ENCODE results near the gene LEUTX.
"Not testable (repeated sequence)": the region's sequence is repeated elsewhere in the genome, so short reads cannot be mapped to it uniquely, and the experiment has no call there.

Gene LEUTX

GRCh38 chr19:39797083-39797482, 18.4 kb downstream of the LEUTX start:
- no peaks in the 10 kb centered on the region for H3K36me3 ChIP-seq (ENCODE audit: control insufficient read depth, insufficient read depth, low read length)
- H2AFZ ChIP-seq = no peak overlapping the region
- H3K4me2 ChIP-seq (ENCODE audit: low read length) = no peak overlapping the region
- H3K4me1 ChIP-seq = no peaks in the 10 kb centered on the region
- H3K4me3 ChIP-seq (ENCODE audit: low read depth, low read length) = no peak overlapping the region
- H3K27ac ChIP-seq = no peak overlapping the region
- TF ChIP-seq CTCF (IDR thresholded peaks at IDR 0.05) = no peak
- no peaks in the 10 kb centered on the region for H3K27me3 ChIP-seq (ENCODE audit: control insufficient read depth, insufficient read depth, low read length)
- H3K9ac ChIP-seq = no peak overlapping the region
- no peaks in the 10 kb centered on the region for H3K79me2 ChIP-seq
- H3K9me3 ChIP-seq (ENCODE audit: control insufficient read depth, low read length) = no peaks in the 10 kb centered on the region

- Histone ChIP-seq H3K27ac (peak overlapping the region; percentile 8), H3K9ac (no peak overlapping the region), H3K4me3 (ENCODE audit: low read depth, low read length) (no peak overlapping the region), H3K4me1 (peaks cover 4% of the 10 kb centered on the region), H3K4me2 (ENCODE audit: low read length) (peak overlapping the region; percentile 22), H3K9me3 (ENCODE audit: control insufficient read depth, low read length) (no peaks in the 10 kb centered on the region), H2AFZ (peak overlapping the region; percentile 69), H3K36me3 (ENCODE audit: control insufficient read depth, insufficient read depth, low read length) (no peaks in the 10 kb centered on the region), H3K79me2 (no peaks in the 10 kb centered on the region), H3K27me3 (ENCODE audit: control insufficient read depth, insufficient read depth, low read length) (no peaks in the 10 kb centered on the region)
- no peak for TF ChIP-seq CTCF (IDR thresholded peaks at IDR 0.05)
Measured at GRCh38 chr19:39802958-39803357, 24.3 kb downstream of the LEUTX start.

GRCh38 chr19:39805104-39805503, 26.4 kb downstream of the LEUTX start:
- H3K9ac ChIP-seq = no peak overlapping the region
- H3K36me3 ChIP-seq (ENCODE audit: control insufficient read depth, insufficient read depth, low read length) = no peaks in the 10 kb centered on the region
- no peaks in the 10 kb centered on the region for H3K9me3 ChIP-seq (ENCODE audit: control insufficient read depth, low read length)
- no peak overlapping the region for H3K4me3 ChIP-seq (ENCODE audit: low read depth, low read length)
- no peak overlapping the region for H3K4me2 ChIP-seq (ENCODE audit: low read length)
- TF ChIP-seq CTCF (IDR thresholded peaks at IDR 0.05) = no peak
- peaks cover 4% of the 10 kb centered on the region for H3K4me1 ChIP-seq
- no peak overlapping the region for H3K27ac ChIP-seq
- H3K27me3 ChIP-seq (ENCODE audit: control insufficient read depth, insufficient read depth, low read length) = no peaks in the 10 kb centered on the region
- H2AFZ ChIP-seq = no peak overlapping the region
- no peaks in the 10 kb centered on the region for H3K79me2 ChIP-seq

GRCh38 chr19:39807846-39808364, 29.3 kb downstream of the LEUTX start:
- no peaks in the 10 kb centered on the region for H3K27me3 ChIP-seq (ENCODE audit: control insufficient read depth, insufficient read depth, low read length)
- no peaks in the 10 kb centered on the region for H3K4me1 ChIP-seq
- H3K36me3 ChIP-seq (ENCODE audit: control insufficient read depth, insufficient read depth, low read length) = no peaks in the 10 kb centered on the region
- no peak overlapping the region for H3K9ac ChIP-seq
- no peak for TF ChIP-seq CTCF (IDR thresholded peaks at IDR 0.05)
- H3K79me2 ChIP-seq = no peaks in the 10 kb centered on the region
- no peak overlapping the region for H3K4me3 ChIP-seq (ENCODE audit: low read depth, low read length)
- H3K27ac ChIP-seq = no peak overlapping the region
- H2AFZ ChIP-seq = no peak overlapping the region
- no peaks in the 10 kb centered on the region for H3K9me3 ChIP-seq (ENCODE audit: control insufficient read depth, low read length)
- no peak overlapping the region for H3K4me2 ChIP-seq (ENCODE audit: low read length)

- not testable (repeated sequence) for H3K4me2 ChIP-seq (ENCODE audit: low read length); H2AFZ ChIP-seq; H3K27me3 ChIP-seq (ENCODE audit: control insufficient read depth, insufficient read depth, low read length); H3K27ac ChIP-seq; H3K4me1 ChIP-seq; H3K9me3 ChIP-seq (ENCODE audit: control insufficient read depth, low read length); H3K79me2 ChIP-seq; H3K36me3 ChIP-seq (ENCODE audit: control insufficient read depth, insufficient read depth, low read length); H3K9ac ChIP-seq; H3K4me3 ChIP-seq (ENCODE audit: low read depth, low read length)
Measured at GRCh38 chr19:39808688-39809087, 30.0 kb downstream of the LEUTX start.

Data from parathyroid adenoma (tissue), 2 donors.